Activated CD4-positive, alpha-beta T cell treated with anti-CD3 and anti-CD28 coated beads, Interleukin-2, Interleukin-6, amounts not matched to agents 100 ng/mL and 50 ng/mL, durations not matched to agents 16 hours and 8 hours (primary cell): ENCODE results near the gene SCYGR3.

ENCODE experiments used
- DNase-seq: peaks from one replicate; pipeline ENCODE4 v3.0.0-alpha.2; 2020

Gene SCYGR3

DNA sequence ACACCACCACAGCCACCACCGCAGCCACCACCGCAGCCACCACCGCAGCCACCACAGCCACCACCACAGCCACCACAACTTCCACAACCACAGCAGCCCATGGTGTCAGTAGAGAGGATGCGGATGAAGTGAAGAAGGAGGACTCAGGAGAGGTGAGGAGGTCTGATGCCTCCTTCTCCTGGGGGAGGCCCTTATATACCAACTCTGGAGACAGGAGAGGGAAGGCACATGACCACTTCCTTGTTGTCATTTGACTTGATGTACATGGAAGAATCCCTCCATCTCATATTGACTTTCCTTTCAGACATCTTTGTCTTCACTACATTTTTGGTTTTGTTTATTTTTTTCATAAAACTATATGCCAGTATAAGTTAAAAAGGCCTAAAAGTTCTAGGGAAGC lies at the start of gene SCYGR3:
Gene SCYGR3 (minus strand): TSS at position 101 of the 400 bp plus-strand sequence. CDS start 0 bp downstream, at position 101.
- DNase-seq: no peak

DNA sequence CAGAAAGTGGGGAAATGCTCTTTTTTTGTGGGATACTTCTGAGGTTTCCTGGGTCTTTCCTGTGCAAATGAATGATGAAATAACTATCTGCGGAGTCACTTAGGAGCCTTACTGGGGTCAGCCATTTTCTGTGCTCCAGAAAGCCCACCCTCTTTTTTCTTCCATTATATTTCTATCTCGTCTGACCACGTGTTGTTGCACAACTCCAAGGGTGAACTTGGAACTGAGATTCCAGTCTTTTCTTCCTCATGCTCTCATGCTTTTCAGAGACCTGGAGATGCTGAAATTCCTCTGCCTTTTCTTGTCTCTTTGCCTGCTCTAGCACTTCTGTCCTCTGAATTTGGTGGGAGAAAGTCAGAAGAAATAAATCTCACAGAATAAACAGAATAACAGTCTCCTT lies 47.2 kb upstream of the SCYGR3 start:
- no peak for DNase-seq

GRCh38 chr2:227661025-227661649 lies 46.5 kb upstream of the SCYGR3 start:
- no peak for DNase-seq

GRCh38 chr2:227657199-227657845 lies 42.7 kb upstream of the SCYGR3 start:
- no peak for DNase-seq

- DNase-seq: peak; percentile 28
Observed at GRCh38 chr2:227655454-227655853, 40.8 kb upstream of the SCYGR3 start.

- no peak for DNase-seq
Observed at GRCh38 chr2:227654426-227654825, 39.8 kb upstream of the SCYGR3 start.

DNA sequence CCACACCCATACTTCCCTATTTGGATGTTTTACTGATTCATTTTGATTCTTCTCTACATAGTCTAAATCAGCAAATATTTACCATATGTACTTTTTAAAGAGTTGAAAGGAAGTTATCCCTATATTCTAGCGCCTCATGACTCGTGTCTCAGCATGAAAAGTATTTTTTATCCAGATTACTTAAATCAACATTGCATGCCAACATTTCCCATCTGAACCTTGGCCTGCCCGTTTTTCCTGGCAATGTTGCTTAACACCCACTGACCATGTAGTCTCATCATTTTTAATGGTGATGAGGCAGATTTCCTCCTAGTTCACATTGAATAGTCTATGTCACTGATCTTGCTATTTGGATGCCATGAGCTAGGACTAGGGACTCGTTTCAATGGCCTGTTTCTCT lies 38.8 kb upstream of the SCYGR3 start:
- no peak for DNase-seq

- no peak for DNase-seq
Observed at GRCh38 chr2:227643990-227644551, 29.4 kb upstream of the SCYGR3 start.

DNA sequence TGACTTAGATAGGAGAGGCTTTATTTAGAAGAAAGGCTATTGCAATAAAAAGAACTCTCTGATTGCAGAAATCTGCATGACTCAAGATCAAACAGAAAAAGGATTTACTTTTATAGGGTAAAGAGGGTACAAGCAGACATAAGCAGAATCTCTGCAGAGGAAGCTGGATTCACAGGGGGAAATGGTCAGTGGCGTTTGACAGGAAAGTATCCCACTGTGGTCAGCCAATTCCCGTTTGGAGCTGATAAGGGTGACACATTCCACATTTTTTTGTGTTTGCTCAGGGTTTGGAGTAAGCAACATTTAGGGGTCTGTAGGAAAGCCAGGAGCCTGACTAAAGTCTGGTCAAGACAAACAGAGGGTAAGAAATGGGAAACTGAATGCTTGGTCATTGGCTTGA lies 28.0 kb upstream of the SCYGR3 start:
- DNase-seq: no peak

DNA sequence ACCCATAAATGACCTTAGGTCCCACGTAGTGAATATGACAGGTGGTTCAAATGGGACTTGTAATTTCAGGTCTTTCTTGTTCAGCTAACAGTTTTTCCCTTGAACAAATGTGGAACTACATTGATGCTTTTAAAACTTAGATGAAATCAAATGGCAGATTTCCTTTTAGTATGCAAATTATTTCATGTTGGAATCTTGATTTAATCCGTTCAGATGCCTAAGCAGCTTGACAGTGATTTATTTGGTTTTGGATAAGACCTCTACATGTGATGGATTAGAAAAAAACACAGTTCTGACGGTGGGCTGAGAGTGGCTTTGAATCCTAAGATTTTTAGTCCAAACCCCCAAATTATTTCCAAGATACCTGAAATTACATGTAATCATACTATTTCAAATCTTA lies 19.6 kb upstream of the SCYGR3 start:
- DNase-seq: no peak

- DNase-seq: no peak
Observed at GRCh38 chr2:227632827-227633226, 18.2 kb upstream of the SCYGR3 start.

GRCh38 chr2:227630322-227630721 lies 15.7 kb upstream of the SCYGR3 start:
- DNase-seq: no peak

DNA sequence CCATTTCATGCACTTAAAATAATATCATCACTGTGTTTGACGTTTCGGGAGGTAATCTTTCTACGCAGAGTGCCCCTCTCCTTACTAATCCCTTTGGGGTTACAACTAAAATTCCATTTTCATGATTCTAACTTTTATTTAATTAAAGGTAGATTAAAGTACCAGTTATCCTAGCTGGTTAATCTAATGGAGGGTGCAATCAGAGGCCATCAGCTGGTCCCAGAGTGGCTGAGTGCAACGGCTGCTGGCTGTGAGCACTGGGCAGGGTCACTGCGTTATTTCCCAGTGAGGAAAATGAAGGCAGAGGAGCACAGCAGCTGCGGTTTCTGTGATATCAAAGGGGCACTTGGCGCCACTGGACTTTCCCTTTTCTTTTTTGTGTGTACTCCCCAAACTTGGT lies 14.8 kb upstream of the SCYGR3 start:
- no peak for DNase-seq

DNA sequence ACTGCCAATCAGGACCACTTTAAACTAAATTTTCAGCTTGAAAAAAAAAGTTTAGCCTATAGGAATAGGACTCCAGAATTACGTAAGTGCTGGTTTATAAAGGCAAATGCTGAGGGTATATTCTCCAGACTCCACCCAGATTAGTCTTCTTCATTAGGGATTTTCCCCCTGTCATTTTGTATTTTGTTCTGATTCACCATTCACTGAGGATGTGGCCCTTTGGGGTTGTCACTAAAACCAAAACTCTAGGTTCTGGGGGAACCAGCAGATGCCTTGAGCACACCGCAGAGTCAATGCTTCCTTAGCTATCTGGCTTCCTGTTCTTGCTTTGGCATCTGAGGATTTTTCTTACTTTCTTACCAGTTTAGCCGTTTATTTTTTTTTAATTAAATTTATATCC lies 13.1 kb upstream of the SCYGR3 start:
- DNase-seq: peak; percentile 69

- DNase-seq: no peak
Observed at GRCh38 chr2:227626580-227627151, 12.0 kb upstream of the SCYGR3 start.

DNA sequence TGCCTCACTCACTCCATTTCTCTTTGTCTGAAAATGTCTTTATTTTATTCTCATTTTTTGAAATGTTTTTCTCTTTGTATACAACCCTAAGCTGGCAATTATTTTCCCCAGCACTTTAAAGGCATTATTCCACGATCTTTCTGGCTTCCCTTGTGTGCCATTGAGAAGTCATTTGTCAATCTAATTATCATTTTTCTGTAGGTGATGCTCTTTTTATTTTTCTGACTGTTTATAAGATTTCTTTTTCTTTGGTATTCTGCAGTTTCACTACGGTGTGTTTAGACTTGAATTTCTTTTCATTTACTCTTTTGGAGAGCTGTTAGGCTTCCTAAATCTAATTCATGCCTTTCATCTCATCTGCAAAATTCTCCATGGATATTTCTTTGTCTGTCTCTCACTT lies 10.8 kb upstream of the SCYGR3 start:
- DNase-seq: no peak

- DNase-seq: no peak
Observed at GRCh38 chr2:227623226-227623625, 8.6 kb upstream of the SCYGR3 start.

- DNase-seq: no peak
Observed at GRCh38 chr2:227617316-227618230, 2.9 kb upstream of the SCYGR3 start, which contains the start of gene SCYGR4. Gene SCYGR4, plus strand, starts transcription at chr2:227617498. Its CDS starts 0 bp downstream, at chr2:227617498.

GRCh38 chr2:227616631-227617030 lies 2.0 kb upstream of the SCYGR3 start:
- DNase-seq: no peak

GRCh38 chr2:227615906-227616305 lies 1.3 kb upstream of the SCYGR3 start:
- DNase-seq: no peak

- no peak for DNase-seq
Observed at GRCh38 chr2:227615181-227615580, 541 bp upstream of the SCYGR3 start.

- DNase-seq: no peak
Observed at GRCh38 chr2:227614246-227614645, 394 bp downstream of the SCYGR3 start.

GRCh38 chr2:227613272-227613660 lies 1.4 kb downstream of the SCYGR3 start:
- DNase-seq: no peak
